HK-2 (cell line): ENCODE data around the gene VCL.
A peak's percentile ranks its signal among the peaks of the same experiment; 100 is the strongest.

ENCODE experiments used
- DNase-seq: peaks from one replicate; pipeline ENCODE4 v3.0.0-alpha.2; 2018; ENCODE audit not compliant: unreplicated experiment

Gene VCL

DNA sequence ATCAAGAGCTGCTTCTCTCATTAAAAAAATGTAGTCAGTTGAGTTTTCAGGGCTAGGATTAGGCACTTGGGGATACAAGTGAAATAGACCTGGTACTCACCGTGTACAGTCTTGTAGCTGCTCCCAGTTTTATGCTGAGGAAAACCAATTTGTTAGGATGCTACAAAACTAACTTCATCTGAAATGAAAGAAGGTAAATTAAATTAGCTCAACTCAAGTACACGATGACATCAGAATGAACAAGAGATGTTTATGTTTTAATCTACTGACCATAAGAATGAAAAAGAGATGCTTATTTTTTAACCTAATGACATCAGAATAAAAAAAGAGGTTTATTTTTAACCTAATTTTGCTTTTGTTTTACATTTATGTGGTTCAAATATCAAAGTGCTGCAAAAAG, 79.0 kb downstream of the VCL start:
- no peak for DNase-seq

DNA sequence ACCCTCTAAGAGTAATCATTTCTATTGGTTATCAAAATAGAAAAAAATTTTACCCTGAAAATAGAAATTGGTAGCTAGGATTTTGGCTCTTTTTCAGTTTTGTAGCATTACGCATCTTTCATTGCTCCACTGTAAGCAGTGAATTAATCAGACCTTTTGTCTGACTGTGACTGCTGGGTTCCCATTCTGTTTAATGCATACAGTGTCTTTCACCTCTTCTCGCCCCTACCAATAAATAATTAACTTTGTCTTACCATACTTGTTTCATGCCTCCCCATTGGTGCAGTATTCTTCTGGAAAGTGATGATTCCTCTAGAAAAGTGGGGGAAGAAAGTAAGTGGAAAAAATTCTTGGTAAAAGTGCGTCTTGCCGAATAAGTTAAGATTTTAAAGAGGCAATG, 79.5 kb downstream of the VCL start:
- DNase-seq, result no peak

DNA sequence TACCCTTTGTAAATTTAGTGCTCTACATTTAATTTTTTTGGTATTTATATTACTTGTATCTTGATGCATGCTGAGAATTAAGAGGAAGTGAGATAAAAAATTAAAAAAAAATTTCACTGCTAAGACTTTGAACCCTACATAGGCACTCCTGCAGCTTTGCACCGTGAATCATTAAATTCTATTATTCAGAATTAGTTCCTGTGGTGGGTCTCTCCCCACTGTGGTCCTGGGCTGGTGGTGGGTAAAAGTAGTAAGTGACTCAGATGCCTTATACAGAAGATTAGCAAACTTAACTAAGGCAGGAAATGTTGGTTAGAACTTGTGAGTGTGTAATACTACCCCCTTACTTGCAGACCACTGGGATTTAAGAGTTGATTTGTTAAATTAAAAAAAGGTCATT, 80.1 kb downstream of the VCL start:
- peak; percentile 55 for DNase-seq

DNA sequence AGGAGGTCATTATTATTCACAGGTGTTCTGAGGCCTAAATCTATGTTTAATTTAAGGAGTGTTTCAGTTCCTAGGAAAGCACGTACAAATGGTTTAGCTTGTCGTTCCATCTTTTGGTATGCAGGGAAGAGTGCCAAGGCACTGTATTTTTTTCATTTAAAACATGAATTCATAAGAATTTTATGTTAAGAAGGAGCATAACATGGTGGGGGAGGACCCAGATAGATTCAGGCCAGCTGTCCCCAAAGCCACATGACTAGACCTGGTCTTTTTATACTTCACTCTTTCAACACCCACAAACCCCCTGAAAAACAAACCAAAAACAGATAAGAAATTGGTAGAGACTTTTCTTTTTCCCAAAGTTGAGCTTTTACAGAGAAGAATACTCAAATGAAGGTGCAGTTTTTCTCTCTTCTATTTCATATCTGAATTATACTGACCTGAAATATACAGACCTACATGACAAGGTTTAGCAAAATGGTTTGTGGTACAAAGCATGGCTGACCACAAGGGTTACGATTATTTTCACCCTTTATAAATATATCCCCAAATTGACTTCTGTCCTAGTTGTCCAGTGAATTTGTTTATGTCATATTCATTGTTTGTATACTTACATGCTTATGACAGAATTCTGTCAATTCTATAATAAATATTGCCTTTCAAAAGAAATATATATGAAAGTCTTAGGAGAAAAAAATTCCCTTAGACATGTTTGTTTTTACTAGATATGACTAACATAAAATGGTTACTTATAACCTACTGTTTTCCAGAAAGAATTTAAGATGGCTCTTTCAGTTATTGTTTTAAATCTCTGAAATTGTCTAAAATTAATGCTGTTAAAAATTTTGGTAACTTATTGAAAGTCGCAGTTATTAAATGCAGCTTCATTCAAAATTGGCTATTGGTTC, 81.4 kb downstream of the VCL start:
- DNase-seq, result no peak

DNA sequence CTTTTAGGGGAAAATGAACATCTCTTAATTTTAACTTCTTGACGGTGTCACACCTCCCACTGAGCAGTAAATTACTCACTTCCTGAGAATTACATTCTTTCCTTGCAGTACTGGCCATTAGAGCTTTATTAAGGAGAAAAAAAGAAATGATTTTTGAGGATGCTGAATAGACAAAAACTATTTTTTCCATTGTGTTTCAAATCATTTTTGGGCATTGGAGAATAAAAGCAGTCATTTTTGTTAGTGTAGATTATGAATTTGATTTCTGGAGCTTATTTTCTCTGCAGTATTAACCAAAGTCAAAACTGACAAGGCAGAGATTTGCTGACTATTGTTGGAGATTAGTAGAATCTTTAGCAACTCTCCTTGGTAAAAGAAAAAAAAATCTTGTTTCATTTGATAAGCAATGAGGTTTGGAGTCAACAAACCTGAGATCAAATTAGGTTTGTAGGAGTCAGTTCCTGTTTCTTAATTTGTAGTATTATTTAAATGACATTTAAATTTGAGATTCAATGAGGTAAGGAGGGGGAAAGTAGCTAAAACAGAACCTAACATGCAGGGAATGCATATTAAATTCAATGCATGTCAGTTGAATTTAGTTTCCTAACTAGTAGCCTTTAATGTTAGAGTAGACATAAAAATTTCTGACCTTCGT, 82.1 kb downstream of the VCL start:
- DNase-seq, result no peak

DNA sequence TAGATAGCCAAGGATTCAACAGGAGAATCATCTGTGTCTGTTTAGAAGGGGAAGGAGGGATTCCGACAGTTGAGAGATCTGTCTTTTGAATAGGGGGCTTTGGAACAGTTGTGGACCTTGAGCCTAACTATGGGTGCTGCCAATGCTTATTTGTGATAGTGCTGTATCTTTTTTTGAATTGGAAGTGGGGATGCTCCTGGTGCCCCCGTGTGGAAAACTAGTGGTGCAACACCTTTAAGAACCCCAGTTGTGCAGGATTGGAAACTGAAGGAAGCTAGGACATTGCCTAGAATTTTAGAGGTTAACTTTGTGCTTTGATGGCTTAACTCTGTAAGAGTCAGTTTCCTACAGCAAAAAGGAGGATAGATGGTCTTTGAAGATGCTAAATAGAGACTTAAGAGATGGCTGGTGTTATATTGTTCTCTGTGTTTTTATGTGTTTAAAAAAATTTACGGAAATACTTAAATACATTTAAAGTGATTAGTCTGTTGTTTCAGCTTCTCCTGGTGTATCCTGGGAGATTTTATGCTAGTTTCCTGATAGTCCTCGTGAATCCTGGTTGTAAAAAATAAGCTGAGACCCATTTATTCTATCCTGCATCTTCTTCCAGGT, 83.4 kb downstream of the VCL start:
- DNase-seq, result peak; percentile 45

DNA sequence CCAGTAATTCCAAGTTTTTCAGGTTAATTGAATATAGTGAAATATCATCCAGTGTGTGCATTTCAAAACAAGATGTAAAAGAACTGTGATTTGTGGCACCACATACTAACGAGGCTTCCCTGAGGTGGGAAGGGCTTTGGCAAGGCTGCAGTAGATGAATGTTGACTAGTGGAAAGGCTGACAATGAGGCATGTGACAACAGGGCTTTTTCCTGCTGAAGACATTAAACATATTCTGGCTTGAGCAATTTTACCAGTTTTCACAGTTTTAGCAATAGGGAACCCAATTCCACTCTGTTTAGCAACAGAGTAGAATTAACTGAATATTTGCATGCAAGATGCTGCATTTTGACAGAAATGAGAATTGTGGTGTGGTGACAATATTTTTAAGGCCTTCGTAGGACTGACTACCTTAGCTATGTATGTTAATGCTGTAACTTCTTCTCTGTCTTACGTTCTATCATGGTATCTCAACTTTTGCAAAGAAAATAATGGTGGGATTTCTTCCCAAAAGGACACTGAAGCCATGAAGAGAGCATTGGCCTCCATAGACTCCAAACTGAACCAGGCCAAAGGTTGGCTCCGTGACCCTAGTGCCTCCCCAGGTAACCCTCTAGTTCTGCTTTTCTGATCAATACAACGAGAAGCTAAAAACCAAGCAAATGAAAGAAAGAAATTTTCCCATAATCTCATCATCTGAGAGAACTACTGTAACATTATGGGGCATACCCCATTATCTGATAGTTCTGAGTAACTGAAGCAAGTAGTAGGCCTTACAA, 84.2 kb downstream of the VCL start:
- DNase-seq, result no peak

DNA sequence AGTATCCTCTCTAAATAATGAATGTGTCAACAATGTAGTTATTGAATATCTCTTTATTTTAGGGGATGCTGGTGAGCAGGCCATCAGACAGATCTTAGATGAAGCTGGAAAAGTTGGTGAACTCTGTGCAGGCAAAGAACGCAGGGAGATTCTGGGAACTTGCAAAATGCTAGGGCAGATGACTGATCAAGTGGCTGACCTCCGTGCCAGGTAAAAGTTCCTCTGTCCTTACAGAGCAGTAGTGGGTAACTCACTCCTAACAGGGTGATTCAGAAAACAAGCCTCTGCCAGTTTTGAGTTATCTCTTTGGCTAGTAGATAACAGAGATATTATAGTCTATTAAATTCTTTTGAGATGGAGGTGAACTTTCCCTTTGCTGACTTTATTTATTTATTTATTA, 85.4 kb downstream of the VCL start:
- DNase-seq, result no peak

DNA sequence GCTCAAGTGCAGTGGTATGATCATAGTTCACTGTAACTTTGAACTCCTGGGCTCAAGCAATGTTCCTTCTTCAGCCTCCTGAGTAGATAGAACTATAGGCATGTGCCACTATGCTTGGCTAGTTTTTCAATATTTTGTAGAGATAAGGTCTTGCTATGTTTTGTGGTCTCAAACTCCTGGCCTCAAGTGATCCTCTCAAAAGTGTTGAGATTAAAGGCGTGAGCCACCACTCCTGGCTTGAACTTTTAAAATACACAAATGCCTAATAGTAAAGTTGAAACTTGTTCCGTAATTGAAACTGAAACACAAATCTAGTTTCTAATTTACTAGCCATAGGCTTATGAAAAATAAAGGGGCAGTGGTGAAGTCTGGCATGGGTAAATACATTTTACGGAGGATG, 87.0 kb downstream of the VCL start:
- DNase-seq, result no peak

DNA sequence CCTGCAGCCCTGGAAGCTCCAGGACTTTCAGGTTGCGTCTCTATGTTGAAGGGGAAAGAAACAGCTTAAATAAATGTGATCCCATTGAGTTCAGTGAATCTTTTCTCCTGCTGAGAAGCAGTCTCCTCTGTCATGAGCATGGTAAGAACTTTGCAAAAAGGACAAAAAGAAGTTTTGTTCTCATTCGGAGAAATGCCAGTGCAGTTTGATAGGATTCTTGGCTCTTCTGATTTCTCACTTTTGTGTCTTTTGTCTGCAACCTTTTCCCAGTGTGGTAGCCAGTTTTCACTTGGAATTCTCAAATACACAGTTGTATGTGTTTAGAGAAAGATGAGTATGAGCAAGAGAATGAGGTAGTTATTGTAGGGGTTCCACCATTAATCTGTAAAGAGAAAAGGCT, 88.4 kb downstream of the VCL start:
- no peak for DNase-seq

DNA sequence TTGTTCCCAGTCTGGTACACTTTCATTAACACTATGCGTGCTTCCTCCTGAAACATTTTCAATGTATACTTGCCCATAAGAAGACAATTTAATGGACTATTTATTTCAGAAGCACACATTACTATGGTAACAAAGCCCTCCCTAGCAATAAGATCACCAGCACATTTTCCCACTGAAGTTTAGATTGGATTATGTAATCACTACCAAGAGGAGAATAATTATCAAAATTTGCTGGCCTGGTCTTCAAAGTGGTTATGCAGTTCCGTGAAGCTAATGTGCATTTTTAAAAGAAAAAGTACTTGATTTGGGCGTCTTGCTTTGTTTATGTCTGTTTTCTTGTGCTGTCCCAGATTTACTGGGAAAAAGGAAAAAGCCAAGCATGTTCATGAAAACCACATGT, 90.8 kb downstream of the VCL start:
- no peak for DNase-seq

DNA sequence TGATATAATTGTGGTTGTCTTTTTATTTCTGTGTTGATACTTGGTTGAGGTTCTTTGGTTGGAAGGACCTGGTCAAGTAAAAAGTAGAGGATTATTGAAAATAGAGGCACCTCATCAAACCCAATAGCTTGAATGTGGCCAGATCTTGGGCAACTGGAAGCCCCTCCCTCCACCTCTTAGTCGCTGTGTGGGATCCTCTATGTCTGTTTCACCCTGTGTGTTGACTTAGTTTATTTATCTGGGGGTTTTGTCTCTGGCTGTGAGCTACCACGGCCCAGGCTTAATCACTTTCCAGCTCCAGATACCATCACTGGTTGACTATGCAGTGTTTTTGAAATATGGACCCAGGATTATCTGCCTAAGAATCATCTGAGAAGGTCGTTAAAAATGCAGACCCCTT, 94.5 kb downstream of the VCL start:
- DNase-seq, result no peak

DNA sequence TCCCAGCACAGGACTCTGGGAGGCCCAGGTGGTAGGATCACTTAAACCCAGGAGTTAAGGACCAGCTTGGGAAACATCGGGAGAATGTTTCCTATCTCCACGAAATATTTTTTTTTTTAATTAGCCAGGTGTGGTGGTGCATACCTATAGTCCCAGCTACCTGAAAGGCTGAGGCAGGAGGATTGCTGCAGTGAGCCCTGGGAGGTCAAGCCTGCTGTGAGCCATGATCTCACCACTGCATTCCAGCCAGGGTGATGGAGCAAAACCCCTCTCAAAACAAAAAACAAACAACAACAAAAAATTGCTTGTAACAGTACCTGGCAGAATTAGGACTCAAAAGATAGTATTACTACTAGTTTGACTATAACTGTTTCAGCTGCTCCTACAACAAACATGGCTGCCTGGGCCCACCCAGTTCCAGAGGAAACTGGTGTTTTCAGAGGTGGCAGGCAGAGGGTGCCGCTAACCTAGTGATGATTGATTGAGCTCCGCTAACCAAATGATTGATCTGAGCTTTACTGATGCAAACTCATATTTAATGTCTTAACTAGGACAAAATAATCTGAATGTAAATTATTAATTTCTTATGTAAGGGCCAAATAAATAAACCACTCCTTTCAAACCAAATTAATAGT, 95.7 kb downstream of the VCL start:
- DNase-seq, result no peak

DNA sequence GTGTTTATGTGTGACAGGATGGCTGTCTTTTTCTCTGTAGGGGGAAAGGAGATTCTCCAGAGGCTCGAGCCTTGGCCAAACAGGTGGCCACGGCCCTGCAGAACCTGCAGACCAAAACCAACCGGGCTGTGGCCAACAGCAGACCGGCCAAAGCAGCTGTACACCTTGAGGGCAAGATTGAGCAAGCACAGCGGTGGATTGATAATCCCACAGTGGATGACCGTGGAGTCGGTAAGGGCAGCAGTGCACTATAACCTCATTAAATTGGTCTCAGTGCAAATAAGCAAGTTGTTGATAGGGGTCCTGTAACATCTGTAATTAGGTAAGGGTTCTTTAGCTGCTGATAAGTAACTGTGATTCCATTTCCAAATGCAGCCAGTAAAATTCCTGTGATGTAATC, 96.3 kb downstream of the VCL start:
- DNase-seq, result no peak

DNA sequence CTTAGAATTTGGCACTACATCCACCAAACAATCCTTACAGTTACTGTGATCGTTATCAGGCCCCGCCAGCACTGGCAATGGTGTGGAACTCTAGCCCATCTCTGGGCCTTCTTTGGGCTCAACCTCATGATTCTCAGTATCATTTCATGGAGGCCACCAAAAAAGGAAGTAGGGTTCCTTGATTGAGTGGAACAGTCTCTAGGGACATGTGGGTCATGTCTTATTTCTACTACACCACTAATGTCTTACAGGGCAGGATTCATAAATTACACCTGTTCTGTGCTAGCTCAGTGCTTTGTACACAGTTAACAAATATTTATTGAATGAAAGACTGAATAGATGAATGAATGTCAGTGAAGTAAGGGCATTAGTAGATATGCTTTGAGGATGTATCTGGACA, 98.9 kb downstream of the VCL start:
- DNase-seq, result no peak

DNA sequence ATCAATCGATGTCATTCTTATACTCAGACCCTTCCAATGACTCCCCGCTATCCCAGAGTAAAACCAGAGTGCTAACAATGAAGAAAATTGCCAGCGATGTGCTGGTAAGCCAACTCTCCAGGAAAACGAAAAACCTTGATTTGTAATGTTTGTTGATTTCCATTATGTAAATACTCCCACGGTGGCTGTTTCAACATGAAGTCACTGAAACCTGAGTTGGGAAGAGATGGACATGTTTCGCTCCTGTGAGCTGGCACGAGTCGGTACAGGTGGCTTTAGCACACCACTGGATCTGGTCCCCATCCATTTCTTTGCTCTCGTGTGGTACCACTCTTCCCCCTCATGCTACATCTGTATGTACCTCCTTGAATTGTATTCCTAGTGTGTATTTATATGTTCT, 99.9 kb downstream of the VCL start:
- no peak for DNase-seq

DNA sequence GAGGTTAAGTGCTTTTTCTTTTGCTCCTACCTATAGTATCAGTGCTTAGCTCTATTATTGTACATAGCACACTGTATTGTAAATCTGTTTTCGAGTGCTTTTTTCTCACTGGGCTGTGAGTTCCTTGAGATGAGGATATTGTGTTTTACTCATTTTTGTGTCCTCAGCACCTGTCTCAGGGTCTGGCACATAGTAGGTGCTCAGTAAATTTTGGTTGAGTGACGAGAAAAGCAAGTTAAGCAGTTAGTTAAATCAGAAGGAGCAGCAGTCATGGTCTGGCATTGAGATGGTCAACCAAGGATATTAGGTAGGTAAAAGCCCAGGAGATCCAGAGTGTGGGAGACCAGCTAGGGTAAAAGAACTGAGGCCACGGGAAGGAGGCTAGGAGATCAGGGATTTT, 101.5 kb downstream of the VCL start:
- DNase-seq, result no peak

DNA sequence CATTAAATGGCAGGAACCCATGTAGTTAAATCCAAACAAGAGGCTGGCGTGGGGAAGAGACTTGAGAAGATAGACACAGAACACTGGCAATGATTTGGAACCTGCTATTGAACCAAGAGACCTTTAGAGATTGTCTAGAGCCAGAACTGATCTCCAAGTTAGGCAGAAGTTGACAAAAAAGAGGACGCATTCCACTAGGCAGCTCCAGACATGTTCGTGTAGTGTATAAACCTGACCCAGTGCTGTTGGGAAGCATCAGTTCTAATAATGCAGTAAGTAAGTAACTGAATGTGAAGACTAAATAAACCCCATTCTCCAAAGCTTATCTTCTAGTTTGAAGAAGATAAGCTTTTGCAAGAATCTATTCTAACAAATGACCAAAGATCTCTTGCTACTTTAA, 101.9 kb downstream of the VCL start:
- no peak for DNase-seq

DNA sequence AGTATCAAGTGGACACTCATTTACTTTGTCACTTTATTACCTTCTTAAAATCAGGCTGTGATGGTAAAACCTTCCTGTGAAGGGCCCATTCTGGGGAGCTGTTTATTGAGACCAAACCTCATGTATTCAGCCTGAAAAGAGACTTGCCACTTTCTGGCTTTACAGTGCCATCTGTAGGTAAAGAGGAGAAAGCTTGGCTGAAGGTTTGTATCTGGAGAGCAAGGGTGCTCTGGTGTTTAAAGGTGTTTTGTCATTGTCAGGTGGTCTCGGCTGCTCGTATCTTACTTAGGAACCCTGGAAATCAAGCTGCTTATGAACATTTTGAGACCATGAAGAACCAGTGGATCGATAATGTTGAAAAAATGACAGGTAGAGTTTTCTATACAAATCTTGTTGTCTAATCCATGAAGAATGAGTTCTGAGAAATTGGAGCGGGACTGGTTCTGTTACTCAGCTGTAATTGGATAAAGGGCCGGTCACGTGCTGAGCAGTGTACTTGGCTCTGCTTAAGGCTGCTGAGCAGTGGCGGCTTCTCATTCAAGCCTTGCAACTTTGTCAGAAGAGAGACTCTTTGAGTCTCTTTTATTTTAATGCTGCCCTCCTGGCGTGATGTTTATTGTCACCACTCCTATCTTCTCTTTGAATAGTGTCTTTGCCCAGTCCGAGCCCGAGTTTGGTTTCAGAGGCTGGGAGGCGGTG, 105.8 kb downstream of the VCL start:
- DNase-seq, result no peak

DNA sequence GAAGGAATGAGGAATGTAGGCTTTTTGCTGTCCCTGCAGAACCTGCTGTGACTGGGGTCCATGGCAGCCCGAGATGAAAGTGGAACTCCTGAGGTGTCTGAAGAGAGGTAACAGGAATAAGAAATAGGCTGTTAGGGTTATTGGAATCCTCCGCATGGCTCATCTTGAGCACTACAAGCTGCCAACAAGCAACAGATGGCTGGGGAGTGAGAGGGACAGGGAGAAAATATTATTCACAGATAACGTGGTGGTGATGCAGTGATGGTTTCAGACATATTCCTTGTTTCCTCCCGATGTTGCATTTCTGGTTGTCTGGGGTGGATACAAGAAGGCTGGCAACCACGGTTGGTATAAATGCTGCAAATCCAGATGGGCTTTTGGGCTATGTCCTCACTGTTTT, 106.6 kb downstream of the VCL start:
- DNase-seq, result no peak

DNA sequence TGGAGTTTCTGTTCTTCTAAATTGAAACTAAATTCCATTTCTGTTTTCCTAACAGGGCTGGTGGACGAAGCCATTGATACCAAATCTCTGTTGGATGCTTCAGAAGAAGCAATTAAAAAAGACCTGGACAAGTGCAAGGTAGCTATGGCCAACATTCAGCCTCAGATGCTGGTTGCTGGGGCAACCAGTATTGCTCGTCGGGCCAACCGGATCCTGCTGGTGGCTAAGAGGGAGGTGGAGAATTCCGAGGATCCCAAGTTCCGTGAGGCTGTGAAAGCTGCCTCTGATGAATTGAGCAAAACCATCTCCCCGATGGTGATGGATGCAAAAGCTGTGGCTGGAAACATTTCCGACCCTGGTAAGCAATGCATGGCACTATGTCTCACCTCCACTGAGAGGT, 107.1 kb downstream of the VCL start:
- no peak for DNase-seq
